ENCODE data around the gene CBFB.

GRCh38 chr16:67115639-67116038 lies 86.7 kb downstream of the CBFB start:
- TF ChIP-seq CTCF (IDR thresholded peaks at IDR 0.05) (no peak), POLR2AphosphoS5 (IDR thresholded peaks at IDR 0.05) (no peak), EP300 (IDR thresholded peaks at IDR 0.05) (no peak), POLR2A (IDR thresholded peaks at IDR 0.05) (no peak)

Data from suprapubic skin (tissue), 4 donors.